ENCODE results near the gene ROPN1B.

The ROPN1B gene

GRCh38 chr3:126031981-126032471, 63.0 kb downstream of the ROPN1B start:
- no peak for DNase-seq (ENCODE audit: low read depth)

Measured in HS-27A (cell line).